Sciatic nerve (tissue), 2 donors: ENCODE data around the gene METTL25B. TPM values are rescaled to one million over a fixed set of nuclear protein-coding genes. Genes with fewer than 3 reads are reported as not detected.

Experiments
- ATAC-seq: fragments of 200-7000 bp; cut with Tn5 transposase; one replicate; pipeline ENCODE4 v1.9.1; 2020; ENCODE audit warnings: mild to moderate bottlenecking, moderate library complexity
- DNase-seq: peaks from one replicate; pipeline ENCODE4 v3.0.0-alpha.2; 2020; ENCODE audit warnings: low spot score
- intact Hi-C: fragments of 100-400 bp; cut with DNase I; formaldehyde crosslinking; loops from one replicate; pipeline ENCODE4 v1.14.2; 2022
- total RNA-seq: library from RNA; stranded (reverse); fragmentation: NEBNext Ultra II Directional; extraction: Animal tissue kit (Norgen Biotek cat#: 25700); gene quantifications from one replicate; pipeline ENCODE4 v1.2.1, GENCODE V29; 2021
- donor health status: DM: no; HTN: no; CAD: no.
- donor health status: DM: no; HTN: no; CAD: no.

METTL25B gene
- total RNA-seq, 1 donor from 2014 or later, result 35.9 TPM

DNA sequence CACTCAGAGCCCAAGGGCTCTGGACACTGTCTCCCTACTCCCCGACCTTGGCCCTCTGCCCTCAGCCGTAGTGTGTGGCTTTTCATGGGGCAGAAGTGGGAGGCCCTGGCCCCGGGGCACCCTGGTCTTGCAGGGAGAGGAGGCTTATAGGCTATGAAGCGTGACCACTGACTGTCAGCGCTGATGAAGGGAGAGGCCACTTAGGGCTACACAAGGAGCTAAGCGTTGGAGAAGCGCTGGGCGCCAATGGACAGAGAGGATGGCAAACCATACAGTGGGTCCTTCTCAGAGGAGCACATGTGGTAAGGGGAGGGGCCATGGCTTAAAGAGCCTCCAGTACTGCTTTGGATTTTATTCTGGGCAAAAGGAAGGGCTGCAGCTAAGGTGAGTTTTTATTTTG, 30.8 kb upstream of the METTL25B start:
- DNase-seq (no peak), ATAC-seq (no peak)
- intact Hi-C loops, result loop anchor here (10.0 kb wide), 1 partner anchor 167 kb away; the partner anchor contains the start of gene NTRK1

DNA sequence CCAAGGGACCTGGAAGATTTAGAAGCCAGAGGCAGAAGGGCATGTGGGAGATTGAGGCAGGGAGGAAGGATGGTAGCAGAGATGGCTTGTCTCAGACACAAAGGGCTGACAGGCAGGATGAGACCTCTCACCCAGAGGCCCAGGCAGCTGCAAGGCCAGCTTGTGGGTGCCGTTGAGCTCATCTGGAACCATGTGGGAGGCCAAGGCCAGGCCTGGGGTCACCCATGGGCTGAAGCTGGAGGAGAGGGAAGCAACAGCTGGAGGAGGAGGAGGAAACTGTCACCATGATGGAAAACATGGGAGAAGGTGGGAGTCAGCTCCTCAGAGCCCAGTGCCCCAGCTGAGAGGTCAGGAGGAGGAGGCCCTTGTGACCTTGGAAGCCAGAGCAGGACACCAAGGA, 29.3 kb upstream of the METTL25B start:
- intact Hi-C loops, result loop anchor here (10.0 kb wide), 1 partner anchor 166 kb away; the partner anchor contains the start of gene NTRK1
- ATAC-seq, result no peak
- no peak for DNase-seq

DNA sequence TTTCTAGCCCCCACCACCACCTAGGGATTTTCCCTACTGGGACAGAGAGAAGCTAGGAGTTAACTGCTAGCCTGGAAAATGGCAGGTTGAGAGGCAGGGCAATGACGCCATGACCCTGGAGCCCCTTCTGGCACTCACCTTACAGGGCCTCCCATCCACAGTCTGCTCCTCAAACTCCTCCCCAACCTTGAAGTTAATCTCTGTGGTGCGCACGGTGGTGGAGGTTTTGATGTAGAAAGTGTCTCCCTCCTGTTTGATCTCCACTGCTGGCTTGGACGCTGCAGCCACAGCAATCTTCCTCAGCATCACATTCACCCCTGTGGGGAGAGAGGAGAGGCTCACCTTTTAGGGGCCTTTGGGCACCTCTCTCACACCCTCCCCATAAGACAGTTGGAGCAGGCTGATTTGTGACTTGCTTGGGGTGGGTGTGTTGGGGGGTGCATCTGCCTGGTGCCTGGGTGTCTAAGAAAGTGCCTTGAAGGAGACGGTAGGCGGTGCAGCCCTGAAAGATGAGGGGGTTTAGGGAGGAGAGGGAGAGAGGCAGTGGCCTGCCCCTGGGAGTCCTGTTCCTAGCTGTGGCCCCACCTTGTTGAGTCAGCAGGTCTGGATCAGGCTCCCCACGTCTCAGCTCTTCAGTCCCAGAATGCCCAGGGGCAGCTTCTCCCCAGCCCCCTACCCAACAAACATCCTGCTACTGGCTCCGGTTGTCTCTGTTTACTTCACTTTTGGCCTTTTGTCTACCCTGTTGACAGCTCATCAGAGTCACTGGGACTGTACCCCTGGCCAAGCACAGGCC, 27.3 kb upstream of the METTL25B start:
- DNase-seq, result no peak
- intact Hi-C loops, result no loop called here
- ATAC-seq, result no peak

DNA sequence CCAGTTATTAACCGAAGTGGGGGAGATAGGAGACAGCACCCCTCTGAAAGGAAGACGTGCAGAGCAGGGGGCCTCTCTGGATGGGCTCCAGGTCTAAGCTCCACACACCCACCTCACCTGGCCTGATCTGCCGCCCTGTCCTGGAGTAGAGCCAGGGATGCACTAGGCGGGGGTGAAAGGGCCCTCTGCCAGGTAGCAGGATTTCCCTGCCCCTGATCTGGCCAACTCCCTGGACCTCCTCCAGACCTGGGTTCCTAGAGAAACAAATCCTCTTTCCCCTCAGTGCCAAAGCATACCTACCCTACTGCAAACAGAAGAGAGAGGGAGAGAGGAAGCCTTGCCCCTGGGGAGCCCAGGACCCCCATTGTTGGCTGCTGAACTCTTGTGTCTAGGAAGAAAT, 24.9 kb upstream of the METTL25B start:
- intact Hi-C loops, result no loop called here
- ATAC-seq (no peak), DNase-seq (no peak)

DNA sequence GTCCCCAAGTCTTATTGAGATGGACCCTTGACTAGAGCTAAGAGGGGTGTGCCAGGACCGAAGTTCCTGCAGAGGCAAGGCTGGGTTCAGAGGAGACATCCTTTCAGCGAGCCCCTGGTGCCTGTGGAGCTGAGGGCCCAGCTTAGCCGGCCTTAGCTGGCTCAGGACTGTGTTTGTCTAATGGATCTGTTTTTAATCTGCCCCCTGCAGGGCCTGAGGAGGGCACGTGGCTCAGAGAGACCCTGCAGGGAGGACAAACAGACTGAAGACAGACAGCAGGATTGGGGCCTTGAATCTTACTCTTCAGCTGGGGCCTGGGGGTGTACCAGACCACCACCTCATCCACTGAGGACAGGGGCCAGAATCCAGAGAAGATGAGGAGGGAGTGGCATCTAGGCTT, 24.5 kb upstream of the METTL25B start:
- intact Hi-C loops, result no loop called here
- DNase-seq, result no peak
- ATAC-seq, result no peak

DNA sequence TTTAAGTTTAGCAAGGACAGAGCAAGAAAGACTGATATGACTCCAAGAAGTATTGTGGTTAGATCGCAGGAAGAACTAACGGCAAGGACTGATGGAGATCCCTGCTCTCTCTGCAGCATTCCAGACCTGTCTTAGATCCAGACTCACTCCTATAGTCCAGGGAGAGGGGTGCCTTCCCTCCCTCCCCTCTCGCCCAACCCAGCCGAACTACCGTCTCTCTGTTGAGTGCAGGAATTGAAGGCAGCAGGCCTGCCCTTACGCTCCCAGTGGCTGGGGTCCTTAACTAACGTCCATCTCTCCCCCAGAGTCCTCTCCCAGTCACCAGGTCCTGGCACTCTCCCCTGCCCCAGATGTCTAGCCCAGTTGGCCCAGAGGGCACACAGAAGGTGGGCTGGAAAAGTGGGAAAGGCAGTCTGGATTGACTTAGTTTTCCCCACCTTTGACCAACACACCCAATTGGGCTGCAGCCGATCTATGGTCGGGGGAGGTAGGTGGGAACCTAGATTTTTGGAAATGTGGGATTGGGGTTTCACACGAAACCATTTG, 24.0 kb upstream of the METTL25B start:
- no peak for DNase-seq
- ATAC-seq, result no peak
- intact Hi-C loops, result no loop called here

DNA sequence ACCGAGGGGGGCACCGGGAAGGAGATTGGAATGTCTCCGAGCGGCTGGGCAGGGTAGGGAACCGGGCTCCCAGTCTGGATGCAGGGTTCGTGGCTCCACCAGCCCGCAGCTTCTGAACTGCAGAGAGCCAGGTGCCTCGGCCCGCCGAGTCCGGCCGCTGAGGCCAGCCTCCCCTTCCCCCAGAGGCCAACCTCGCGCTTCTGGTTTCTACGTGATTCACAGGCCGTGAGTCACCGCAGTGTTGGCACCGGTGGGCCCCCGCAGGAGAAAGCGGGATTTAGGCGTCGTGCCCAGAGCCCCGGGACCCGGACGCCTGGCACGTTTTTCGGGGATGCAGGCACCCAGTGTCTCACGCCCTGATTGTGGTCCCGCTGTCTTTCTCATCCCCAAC, 23.3 kb upstream of the METTL25B start:
- intact Hi-C loops, result no loop called here
- ATAC-seq, result peak; percentile 13

GRCh38 chr1:156705321-156705917, 22.9 kb upstream of the METTL25B start, which contains the start of gene CRABP2:
TSS of gene CRABP2 (minus strand) at chr1:156705583. CDS start at chr1:156705446, 137 bp downstream.
- peak; percentile 77 for DNase-seq
- peak; percentile 11 for ATAC-seq
- intact Hi-C loops, result no loop called here

More for the DNA sequence above, 23.3 kb upstream of the METTL25B start:
- peak; percentile 80 for DNase-seq

DNA sequence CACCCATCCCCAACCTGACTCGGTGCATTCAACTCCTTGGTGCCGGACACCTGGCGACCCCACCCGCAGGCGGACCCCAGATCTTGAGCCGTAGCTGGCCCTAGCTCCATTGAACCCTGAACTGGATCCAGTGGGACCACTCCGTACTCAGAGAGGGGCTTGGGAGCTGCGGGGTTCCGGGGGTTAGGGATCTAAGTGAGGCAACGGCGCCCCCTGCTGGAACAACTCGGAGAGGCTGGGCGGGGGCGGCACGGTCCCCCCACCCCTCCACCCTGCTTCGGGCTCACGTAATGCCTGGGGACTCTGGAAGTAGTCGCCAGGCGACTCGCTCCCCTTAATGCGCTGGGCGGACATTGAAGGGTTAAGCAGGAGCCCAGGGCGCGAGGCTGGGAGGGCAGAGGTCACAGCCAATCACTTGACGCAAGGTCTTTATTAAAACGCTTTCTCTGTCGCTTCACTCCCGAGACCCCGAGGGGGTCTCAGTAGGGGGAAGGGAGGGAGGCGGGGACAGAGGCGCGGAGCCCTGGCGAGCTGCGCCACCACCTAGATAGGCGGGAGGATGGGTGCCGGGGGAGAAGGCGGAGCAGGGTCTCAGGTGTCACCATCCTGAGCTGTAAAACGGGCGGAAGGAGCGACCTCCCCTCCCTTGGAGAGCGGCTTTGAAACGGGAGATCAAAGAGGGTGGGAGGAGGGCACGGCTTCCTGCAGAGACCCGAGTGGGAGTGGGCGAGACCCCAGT, 22.2 kb upstream of the METTL25B start:
- intact Hi-C loops, result no loop called here

DNA sequence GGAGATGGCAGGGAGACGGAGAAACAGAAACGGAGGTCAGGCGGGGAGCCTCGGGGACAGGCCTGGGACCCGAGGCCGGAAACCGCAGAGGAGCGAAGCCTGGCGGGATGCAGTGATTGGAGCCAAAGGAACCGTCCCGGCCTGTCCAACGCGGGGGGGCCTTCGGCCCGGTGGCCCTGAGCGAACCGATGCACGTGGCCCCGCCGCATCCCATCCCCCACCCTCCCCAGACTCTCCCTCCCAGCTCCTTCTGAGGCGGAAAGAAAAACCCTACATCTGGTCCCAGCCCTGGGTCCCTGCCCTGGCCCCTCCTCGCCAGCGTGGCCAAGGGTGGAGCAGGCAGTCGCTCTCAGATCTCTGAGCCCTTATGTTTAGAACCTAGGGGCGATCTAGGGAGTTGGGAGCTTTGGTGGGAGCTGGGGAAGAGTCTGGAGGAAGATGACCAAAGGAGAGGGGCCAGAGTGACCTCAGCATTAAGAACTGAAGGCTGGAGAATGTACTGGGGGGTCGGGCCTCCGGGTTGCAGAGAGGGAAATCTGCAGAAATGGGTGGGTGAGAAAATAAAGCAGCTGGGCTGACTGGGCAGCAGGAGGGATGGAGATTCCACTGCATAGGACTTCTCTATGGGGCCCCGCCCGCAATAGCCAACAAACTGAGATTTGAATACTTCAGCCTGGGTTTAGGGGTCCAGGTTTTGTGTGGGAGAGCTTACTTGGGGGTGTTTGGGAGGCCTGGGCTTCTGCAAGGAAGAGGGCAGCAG, 21.4 kb upstream of the METTL25B start:
- DNase-seq, result peak; percentile 91
- ATAC-seq, result peak; percentile 83
- intact Hi-C loops, result no loop called here

More for the DNA sequence above, 22.2 kb upstream of the METTL25B start:
- ATAC-seq (peak; percentile 76), DNase-seq (peak; percentile 86)

- ATAC-seq (peak; percentile 45), DNase-seq (no peak)
- intact Hi-C loops, result no loop called here
Measured at GRCh38 chr1:156707417-156708217, 20.7 kb upstream of the METTL25B start.

GRCh38 chr1:156708218-156708661, 20.0 kb upstream of the METTL25B start:
- no peak for DNase-seq

GRCh38 chr1:156709031-156709430, 19.2 kb upstream of the METTL25B start:
- intact Hi-C loops, result no loop called here
- ATAC-seq (no peak), DNase-seq (no peak)

More at GRCh38 chr1:156708218-156708661, 20.0 kb upstream of the METTL25B start:
- no peak for ATAC-seq
- intact Hi-C loops, result no loop called here

GRCh38 chr1:156709757-156710489, 18.3 kb upstream of the METTL25B start:
- ATAC-seq (peak; percentile 63), DNase-seq (peak; percentile 74)
- intact Hi-C loops, result no loop called here

DNA sequence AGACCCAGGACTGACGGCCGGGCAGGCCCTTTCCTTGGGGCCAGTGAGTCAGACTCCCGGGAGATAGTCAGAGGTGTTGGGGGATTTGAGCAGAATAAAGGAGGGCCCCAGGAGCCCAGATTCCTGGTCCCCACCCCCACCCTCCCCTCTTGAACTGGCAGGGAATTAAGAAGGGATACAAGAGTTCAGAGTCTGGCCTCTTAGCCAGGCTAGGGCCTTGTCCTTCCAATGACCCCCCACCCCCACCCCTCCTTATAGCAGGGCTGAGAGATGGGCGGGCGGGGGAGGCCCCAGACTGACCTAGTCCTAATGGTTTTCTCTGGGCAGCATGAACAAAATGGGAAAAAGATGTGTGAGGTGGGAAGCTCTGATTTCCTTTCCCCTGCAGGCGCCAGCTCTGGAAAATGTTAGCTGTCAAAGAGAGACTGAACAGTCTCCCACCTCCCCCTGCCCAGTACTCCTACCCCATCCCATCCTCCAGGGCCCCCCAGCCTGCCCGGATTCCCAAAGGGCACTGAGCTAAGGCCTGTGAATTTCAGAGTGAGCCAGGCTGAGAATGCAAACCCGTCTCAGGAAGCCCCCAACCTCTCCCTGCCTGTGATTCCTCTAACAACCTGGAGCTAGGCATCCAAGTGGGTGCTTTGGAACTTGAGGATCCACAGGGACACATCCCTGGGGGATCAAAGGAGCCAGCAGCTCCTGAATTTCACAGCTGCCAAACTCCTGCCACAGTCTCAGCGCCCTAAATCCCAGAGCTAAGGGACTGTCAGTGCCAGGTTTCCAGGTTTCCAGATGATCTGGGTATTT, 17.1 kb upstream of the METTL25B start:
- ATAC-seq (no peak), DNase-seq (no peak)
- intact Hi-C loops, result no loop called here

GRCh38 chr1:156712626-156713025, 15.6 kb upstream of the METTL25B start:
- no peak for ATAC-seq
- intact Hi-C loops, result no loop called here
- DNase-seq, result no peak
